Right forelimb (tissue), 1 donor: Measurements from ENCODE around the gene TALDO1.
A peak's percentile ranks its signal among the peaks of the same experiment; 100 is the strongest.

Experiments used
- DNase-seq: peaks from one replicate; pipeline ENCODE4 v3.0.0-alpha.2; 2018

TALDO1 gene

DNA sequence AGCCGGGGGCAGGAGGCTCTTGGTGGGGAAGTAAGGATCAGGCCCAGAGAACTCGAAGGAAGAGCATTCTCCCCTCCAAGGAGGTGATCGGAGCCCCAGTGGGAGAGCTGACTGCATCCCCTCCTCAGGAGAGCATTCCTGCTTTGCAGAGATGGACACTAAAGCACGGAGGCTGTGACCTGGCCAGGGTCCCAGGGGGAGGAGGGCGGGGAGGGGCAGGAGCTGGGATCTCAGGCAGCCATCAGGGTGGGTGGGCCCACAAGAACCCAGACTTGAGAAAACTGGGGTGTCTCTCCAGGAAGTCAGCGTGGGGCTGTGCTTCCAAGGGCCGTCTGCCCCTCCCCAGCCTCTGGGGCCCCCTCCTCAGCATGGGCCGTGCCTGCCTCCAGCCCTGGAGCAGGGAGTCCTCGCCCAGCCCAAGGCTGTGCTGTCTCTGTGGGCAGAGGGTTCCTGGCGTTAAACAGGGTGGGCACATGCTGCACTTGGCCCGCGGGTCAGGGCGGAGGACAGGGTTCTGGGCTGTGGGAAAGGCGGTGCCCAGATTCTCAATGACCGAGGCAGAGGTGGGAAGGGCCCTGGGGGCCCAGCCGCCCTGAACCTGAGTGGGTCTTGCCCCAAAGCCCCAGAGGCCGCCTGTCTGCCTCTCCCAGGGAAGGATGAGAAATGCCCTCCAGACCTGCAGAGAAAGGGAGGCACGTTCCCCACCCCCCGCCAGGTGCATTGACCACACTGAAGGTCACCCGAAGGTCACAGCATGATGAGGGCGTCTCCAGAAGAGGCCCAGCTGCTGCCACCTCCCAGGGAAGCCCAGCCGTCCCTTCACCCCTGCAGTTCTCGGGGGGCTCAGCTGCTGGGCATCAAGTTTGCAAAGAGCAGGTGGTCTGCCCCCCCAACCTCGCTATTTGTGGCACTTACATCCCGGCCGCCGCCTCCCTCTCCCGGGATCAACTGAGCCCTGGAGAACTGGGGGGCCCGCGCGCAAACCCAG lies 42.0 kb downstream of the TALDO1 start:
- no peak for DNase-seq

DNA sequence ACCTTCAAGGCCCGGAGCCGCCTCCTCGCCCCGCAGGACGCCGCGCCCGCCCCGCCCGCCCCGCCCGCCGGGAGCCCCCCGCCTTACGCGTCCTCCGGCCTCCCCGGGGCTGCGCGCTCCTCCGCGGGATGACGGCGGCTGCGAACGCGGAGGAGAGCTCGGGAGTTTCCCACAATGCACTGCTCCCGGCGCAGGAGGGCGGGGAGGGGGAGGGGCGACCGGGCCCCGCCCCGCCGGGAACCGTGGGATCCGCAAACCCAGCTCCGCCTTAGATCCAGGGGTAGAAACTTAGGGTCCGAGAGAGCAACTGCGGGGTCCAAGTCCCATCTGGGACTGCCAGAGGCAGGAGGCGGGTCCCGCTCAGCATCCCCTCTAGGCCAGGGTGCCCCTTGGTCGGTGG lies 42.7 kb downstream of the TALDO1 start, which contains the start of gene CEND1:
TSS of gene CEND1 (minus strand) at position 148 of the 400 bp plus-strand sequence. CDS start 1,514 bp downstream, outside the sequence.
- DNase-seq: no peak

- DNase-seq: no peak
These were observed 43.7 kb downstream of the TALDO1 start for GRCh38 chr11:790721-791564.

DNA sequence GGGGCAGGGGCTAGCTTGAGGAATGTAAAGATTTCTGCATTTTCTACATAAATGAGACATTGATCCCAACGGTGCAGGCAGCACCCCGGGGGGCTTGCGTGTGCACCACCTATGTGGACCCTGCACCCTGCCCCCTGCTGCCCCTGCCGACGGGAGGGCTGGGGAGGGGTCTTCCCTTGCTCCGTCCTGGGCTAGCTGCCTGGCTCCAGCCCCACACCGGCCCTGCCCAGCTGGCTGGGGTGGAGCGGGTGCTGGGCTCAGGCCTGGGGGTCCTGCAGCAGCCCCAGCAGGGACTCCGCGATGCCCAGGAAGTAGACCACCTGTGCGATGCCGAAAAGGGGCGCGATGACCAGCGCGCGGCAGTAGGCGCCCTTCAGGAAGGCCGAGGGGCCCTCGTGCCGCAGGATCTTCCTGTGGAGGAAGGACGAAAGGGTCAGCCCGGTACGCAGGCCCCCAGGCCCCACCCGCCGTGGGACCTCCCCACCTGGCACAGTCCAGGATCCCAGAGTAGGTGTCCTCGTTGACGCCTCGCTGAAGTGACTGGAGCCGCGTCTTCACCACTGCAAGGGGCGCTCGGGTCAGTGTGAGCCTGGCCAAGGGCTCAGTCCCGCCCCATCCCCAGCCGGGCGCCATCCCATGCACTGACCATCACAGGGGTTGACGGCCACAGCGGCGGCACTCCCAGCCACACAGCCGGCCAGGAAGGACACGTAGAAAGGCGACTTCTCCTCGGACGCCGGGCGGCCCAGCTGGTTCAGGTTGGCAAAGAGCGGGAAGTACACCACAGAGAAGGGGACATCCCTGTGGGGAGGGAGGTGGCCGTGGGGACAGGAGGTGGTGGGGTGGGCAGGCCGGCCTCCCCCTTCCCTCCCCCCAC lies 44.6 kb downstream of the TALDO1 start:
- DNase-seq: no peak

- no peak for DNase-seq
These were observed 45.2 kb downstream of the TALDO1 start for GRCh38 chr11:792535-792821.

DNA sequence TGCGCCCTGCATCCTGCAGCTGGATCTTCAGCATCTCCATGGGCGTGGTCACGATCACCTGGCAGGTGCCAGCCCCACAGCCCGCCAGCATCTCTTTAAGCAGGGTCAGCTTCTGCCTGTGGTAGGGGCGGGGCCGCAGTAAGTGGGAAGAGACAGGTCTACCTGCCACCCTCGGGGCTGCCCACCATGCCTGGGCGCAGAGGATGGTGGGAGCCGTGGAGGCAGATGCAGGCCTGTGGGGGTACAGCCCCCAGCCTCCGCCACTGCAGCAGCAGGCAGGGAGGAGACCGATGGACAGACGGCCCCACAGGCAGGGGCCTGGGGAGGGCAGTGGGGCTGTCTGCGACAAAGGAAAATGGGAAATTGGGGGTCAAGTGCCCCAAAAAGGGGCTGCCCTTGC lies 45.6 kb downstream of the TALDO1 start:
- no peak for DNase-seq

- no peak for DNase-seq
These were observed 46.3 kb downstream of the TALDO1 start for GRCh38 chr11:793556-793955.

GRCh38 chr11:794013-794765 lies 46.9 kb downstream of the TALDO1 start:
- DNase-seq: no peak

DNA sequence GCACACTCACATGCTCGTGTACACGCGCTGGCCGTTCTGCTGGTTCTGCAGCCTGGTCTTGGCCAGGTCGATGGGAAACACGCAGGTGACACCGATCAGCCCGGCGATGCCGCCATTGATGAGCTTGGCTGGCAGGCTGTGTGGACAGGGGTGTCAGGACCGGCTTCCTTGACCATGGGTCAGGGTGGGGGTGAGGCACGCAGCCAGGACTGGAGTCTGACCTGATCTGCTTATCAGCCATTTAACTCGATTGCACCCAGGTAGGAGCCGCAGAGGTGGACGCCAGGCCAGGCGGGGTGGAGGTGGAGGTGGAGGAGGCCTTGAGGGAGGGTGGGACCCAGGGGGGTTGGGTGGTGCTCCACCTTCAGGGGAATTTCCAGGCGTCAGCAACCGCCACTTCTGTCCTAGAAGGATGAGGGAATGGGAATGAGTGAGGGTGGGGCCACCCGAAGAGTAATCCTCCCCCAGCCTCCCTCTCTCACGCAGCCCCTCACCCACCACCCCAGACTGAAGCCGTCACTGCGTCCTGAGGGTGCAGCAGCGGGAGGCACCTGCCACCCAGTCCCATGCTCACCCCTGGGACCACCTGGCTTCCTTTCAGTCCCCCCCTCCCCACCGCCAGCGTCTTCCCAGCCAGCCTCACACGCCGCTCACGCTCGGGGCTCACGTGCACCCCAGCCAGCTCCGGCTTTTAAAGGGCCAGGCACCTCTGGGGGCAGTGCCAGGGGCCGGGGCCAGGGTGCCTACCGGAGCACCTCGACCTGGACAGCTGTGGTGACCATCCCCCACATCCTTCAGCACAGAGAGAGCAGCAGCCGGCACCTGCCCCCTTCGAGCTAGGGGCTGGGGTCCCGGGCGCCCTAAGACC lies 47.7 kb downstream of the TALDO1 start:
- DNase-seq: no peak

GRCh38 chr11:795634-796564 lies 48.6 kb downstream of the TALDO1 start:
- peak; percentile 89 for DNase-seq

GRCh38 chr11:796565-797295 lies 49.5 kb downstream of the TALDO1 start:
- no peak for DNase-seq

DNA sequence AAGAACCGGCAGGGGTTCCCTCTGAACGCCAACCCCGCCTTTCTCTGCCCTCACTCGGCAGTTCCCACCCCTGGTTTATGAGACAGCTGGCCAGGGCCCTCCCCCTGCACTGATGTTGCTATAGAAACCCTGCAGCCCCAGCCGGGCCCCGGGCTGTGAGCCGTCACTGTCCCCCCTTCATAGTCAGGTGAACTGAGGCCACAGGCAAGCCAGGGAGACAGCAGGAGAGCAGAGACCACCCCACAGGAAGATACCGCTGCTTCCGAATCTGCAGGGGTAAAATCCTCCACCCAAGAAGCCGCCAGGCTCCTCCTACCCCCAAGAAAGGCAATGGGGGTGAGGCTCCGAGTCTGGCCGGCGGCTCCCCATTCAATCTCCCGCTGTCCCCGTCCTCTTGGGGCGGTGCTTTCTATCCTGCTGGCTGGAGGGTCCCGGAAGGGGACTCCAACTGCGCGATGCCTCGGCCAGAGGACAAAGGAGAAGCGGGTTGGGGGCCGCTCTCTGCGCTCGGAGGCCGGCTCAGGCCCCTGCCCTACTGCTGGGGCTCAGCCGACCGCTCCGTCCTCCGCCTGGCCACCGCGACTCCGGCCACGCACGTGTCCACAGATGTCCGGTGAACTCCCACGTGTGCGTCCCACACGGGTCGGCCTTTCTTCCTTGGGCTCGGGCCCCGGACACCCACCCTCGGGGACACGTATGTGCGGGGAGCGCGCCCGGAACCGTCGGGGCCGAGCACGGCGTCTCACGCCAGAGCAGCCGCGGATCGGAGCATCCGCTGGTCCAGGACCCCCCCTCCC lies 50.2 kb downstream of the TALDO1 start:
- DNase-seq: peak; percentile 91

GRCh38 chr11:798093-798713 lies 50.9 kb downstream of the TALDO1 start, which contains the start of gene SLC25A22:
Gene SLC25A22 (minus strand): TSS chr11:798281. CDS start chr11:795006, 3,275 bp downstream.
- peak; percentile 90 for DNase-seq

DNA sequence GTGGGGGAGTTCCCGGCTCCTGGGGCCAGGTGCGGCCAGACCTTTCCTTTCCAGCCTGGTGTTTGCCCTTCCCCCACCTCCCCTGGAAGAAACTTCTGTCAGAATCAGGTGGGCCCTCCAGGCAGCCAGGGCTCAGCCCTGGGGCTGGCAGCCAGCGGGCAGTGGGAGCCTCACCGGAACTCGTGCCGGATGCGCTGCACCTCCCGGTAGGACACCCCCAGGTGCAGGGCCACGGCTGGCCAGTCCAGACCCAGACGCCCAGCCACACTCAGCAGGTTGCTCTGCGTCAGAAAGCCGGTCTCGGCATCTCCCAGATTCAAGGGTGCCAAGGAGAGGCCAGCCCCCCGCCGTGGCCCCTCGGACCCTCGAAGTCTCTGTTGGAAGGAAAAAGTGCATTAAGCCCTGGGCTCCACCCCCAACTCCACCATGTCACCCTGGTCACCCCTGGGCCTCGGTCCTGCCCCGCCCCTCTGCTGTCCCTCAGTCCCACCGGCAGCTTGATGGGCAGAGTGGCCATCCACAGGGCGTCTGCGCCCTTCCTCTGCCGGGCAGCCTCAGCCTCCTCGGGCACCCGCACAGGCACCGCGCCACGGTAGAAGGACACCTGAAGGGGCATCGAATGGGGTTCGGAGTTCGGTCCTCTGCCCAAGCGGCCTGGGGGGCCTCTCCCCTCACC lies 52.5 kb downstream of the TALDO1 start:
- no peak for DNase-seq

DNA sequence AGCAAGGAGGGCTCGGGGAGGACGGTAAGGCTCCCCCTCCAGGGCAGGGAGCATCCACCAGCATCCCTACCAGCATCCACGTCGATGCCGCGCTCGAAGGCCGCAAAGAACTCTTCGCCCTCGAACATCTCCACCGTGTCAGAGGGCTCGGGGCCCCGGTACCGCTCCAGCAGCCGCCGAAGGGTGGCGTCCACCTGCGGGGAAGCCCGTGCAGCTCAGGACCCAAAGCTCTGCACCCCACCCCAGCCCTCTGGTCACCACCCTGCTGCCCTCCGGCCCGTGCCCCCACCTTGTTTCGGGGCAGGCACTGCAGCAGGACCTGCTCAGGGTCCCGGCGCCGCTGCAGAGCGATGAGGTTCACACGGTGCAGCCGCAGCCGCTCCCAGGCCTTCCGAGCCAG lies 53.2 kb downstream of the TALDO1 start:
- no peak for DNase-seq

GRCh38 chr11:801097-801780 lies 54.0 kb downstream of the TALDO1 start:
- DNase-seq: no peak
